Hepatocyte (in vitro differentiated cells): ENCODE measurements around the gene FGD4. TPM values are rescaled to one million over a fixed set of nuclear protein-coding genes. Genes with fewer than 3 reads are reported as not detected.

ENCODE experiments used
- DNase-seq: peaks from one replicate; pipeline ENCODE4 v3.0.0-alpha.2; 2016; ENCODE audit warnings: low spot score
- H2AFZ ChIP-seq: fragments of 200-600 bp; sonication (generic); 2 replicates; pipeline ENCODE4 v1.6.0; 2016; ENCODE audit warnings: antibody characterized with exemption, mild to moderate bottlenecking
- H3K27ac ChIP-seq: fragments of 200-600 bp; sonication (generic); 2 replicates; pipeline ENCODE4 v1.5.1; 2016; ENCODE audit warnings: mild to moderate bottlenecking
- H3K27me3 ChIP-seq: fragments of 200-600 bp; sonication (generic); 2 replicates; pipeline ENCODE4 v1.6.1; 2016
- H3K36me3 ChIP-seq: fragments of 200-600 bp; sonication (generic); replicated peaks from 2 replicates; pipeline ENCODE4 v1.5.1; 2016; ENCODE audit warnings: low read depth; ENCODE audit not compliant: insufficient read depth
- H3K4me1 ChIP-seq: fragments of 200-600 bp; sonication (generic); 2 replicates; pipeline ENCODE4 v1.5.1; 2016; ENCODE audit warnings: mild to moderate bottlenecking, moderate library complexity; ENCODE audit not compliant: insufficient read depth
- H3K4me2 ChIP-seq: fragments of 200-600 bp; sonication (generic); 2 replicates; pipeline ENCODE4 v1.6.0; 2016
- H3K4me3 ChIP-seq: fragments of 200-600 bp; sonication (generic); 2 replicates; pipeline ENCODE4 v1.5.1; 2016; ENCODE audit warnings: mild to moderate bottlenecking
- H3K79me2 ChIP-seq: fragments of 200-600 bp; sonication (generic); 2 replicates; pipeline ENCODE4 v1.6.0; 2017; ENCODE audit warnings: mild to moderate bottlenecking
- H3K9me2 ChIP-seq: fragments of 200-600 bp; sonication (generic); replicated peaks from 2 replicates; pipeline ENCODE4 v1.6.0; 2017; ENCODE audit warnings: mild to moderate bottlenecking; ENCODE audit not compliant: insufficient read depth
- H3K9me3 ChIP-seq: fragments of 200-600 bp; sonication (generic); 2 replicates; pipeline ENCODE4 v1.5.1; 2016; ENCODE audit warnings: low read depth, mild to moderate bottlenecking
- H4K20me1 ChIP-seq: fragments of 200-600 bp; sonication (generic); 2 replicates; pipeline ENCODE4 v1.6.0; 2016; ENCODE audit warnings: mild to moderate bottlenecking; ENCODE audit not compliant: insufficient read depth, poor library complexity, severe bottlenecking
- CTCF ChIP-seq: fragments of 200-600 bp; sonication (generic); IDR thresholded peaks from 2 replicates; pipeline ENCODE4 v1.5.1; 2016; ENCODE audit warnings: antibody characterized with exemption, mild to moderate bottlenecking; ENCODE audit not compliant: poor library complexity
- EZH2 ChIP-seq: fragments of 200-600 bp; sonication (generic); IDR thresholded peaks from 2 replicates; pipeline ENCODE4 v1.6.1; 2016; ENCODE audit warnings: antibody characterized with exemption, mild to moderate bottlenecking, borderline replicate concordance
- EZH2phosphoT487 ChIP-seq: fragments of 200-600 bp; sonication (generic); IDR thresholded peaks from one replicate; pipeline ENCODE4 v1.6.1; 2018; ENCODE audit warnings: antibody characterized with exemption, mild to moderate bottlenecking, low read depth, moderate library complexity; ENCODE audit not compliant: unreplicated experiment, severe bottlenecking
- WGBS: methylation state at CpG from one replicate; pipeline ENCODE4 v1.1.6; 2016; ENCODE audit warnings: low lambda C conversion rate; ENCODE audit errors: missing lambda C conversion rate; 5-methylcytosine and 5-hydroxymethylcytosine counted together
- polyA plus RNA-seq: library from polyadenylated mRNA; unstranded; fragments of >200 nt; fragmentation: Nextera tagmentation; extraction: Ambion mirVana; gene quantifications from 2 replicates; pipeline ENCODE4 v1.2.1, GENCODE V29; 2016
- total RNA-seq: library from RNA; depleted of rRNA; stranded (reverse); fragments of >200 nt; gene quantifications from 2 replicates; pipeline ENCODE4 v1.2.3, GENCODE V29; 2014

The FGD4 gene
- total and polyA plus RNA-seq, 2 experiments from 2014 or later, result 15.2 to 41.5 TPM

GRCh38 chr12:32418903-32419519 is 19.7 kb downstream of the FGD4 start:
- 83% methylated on average over 5 of the region's 5 CpGs for WGBS
- Histone ChIP-seq H4K20me1 (peaks cover 52% of the 10 kb centered on the region), H3K4me3 (no peak overlapping the region), H3K36me3 (no peaks in the 10 kb centered on the region), H3K4me1 (peaks cover 13% of the 10 kb centered on the region), H3K9me3 (no peaks in the 10 kb centered on the region), H3K9me2 (no peaks in the 10 kb centered on the region), H3K79me2 (peaks cover 94% of the 10 kb centered on the region), H2AFZ (no peak overlapping the region), H3K27ac (no peak overlapping the region), H3K27me3 (no peaks in the 10 kb centered on the region), H3K4me2 (no peak overlapping the region)
- TF ChIP-seq EZH2phosphoT487 (no peak), CTCF (no peak), EZH2 (no peak)
- no peak for DNase-seq

- H3K4me1 ChIP-seq, result peaks cover 13% of the 10 kb centered on the region
- H3K36me3 ChIP-seq, result no peaks in the 10 kb centered on the region
- TF ChIP-seq EZH2phosphoT487 (no peak), EZH2 (no peak), CTCF (no peak)
- no peak overlapping the region for H2AFZ ChIP-seq
- no peak overlapping the region for H3K27ac ChIP-seq
- H3K4me3 ChIP-seq, result no peak overlapping the region
- no peak overlapping the region for H3K4me2 ChIP-seq
- peaks cover 94% of the 10 kb centered on the region for H3K79me2 ChIP-seq
- H3K9me2 ChIP-seq, result no peaks in the 10 kb centered on the region
- H3K27me3 ChIP-seq, result no peaks in the 10 kb centered on the region
- WGBS, result 4% methylated on average over 2 of the region's 2 CpGs
- H3K9me3 ChIP-seq, result no peaks in the 10 kb centered on the region
- DNase-seq, result no peak
- peaks cover 52% of the 10 kb centered on the region for H4K20me1 ChIP-seq
Measured at GRCh38 chr12:32419520-32419960, 20.2 kb downstream of the FGD4 start.

GRCh38 chr12:32420356-32420755 is 21.0 kb downstream of the FGD4 start:
- Histone ChIP-seq H3K9me3 (peaks cover 2% of the 10 kb centered on the region), H3K4me2 (no peak overlapping the region), H3K9me2 (no peaks in the 10 kb centered on the region), H3K27ac (no peak overlapping the region), H2AFZ (no peak overlapping the region), H3K79me2 (peaks cover 94% of the 10 kb centered on the region), H3K27me3 (no peaks in the 10 kb centered on the region), H4K20me1 (peaks cover 47% of the 10 kb centered on the region), H3K4me3 (no peak overlapping the region), H3K4me1 (peaks cover 13% of the 10 kb centered on the region), H3K36me3 (no peaks in the 10 kb centered on the region)
- WGBS, result 83% methylated on average over 2 of the region's 2 CpGs
- no peak for DNase-seq
- TF ChIP-seq EZH2, result no peak
- no peak for TF ChIP-seq EZH2phosphoT487
- no peak for TF ChIP-seq CTCF

GRCh38 chr12:32423559-32423958 is 24.2 kb downstream of the FGD4 start:
- no peak overlapping the region for H3K4me2 ChIP-seq
- H3K27ac ChIP-seq, result no peak overlapping the region
- H3K79me2 ChIP-seq, result peaks cover 95% of the 10 kb centered on the region
- H4K20me1 ChIP-seq, result peaks cover 30% of the 10 kb centered on the region
- H3K4me1 ChIP-seq, result peaks cover 13% of the 10 kb centered on the region
- no peak overlapping the region for H2AFZ ChIP-seq
- TF ChIP-seq CTCF (no peak), EZH2 (no peak)
- no peaks in the 10 kb centered on the region for H3K27me3 ChIP-seq
- H3K9me3 ChIP-seq, result peaks cover 2% of the 10 kb centered on the region
- no peaks in the 10 kb centered on the region for H3K36me3 ChIP-seq
- DNase-seq, result no peak
- H3K4me3 ChIP-seq, result no peak overlapping the region
- no peaks in the 10 kb centered on the region for H3K9me2 ChIP-seq
